Measurements from ENCODE around the gene GPATCH2L.

GPATCH2L gene

DNA sequence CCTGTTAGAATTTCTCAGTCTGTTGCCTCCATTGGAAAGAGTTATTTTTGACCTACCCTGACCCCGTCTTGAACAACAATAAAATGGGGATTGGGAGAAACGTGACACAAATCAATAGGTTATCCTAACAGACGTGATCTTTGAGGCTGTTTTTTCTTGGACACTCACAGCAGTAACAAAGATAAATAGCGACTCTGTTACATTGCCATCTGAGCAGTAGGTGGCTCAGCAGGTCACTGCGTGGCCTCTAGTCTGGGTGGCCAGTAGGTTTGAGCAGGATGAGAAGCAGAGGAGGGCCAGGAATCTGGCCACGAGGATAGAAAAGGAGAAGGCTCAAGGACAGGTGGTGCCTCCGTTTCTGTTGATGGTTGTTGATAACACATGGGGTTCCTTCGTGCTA, 101.4 kb downstream of the GPATCH2L start:
- no peak overlapping the region for H2AFZ ChIP-seq (ENCODE audit: low read depth)
- no peaks in the 10 kb centered on the region for H3K79me2 ChIP-seq (ENCODE audit: insufficient read depth, low read depth)
- no peaks in the 10 kb centered on the region for H4K20me1 ChIP-seq (ENCODE audit: insufficient read depth)
- no peak overlapping the region for H3K4me3 ChIP-seq (IDR thresholded peaks at IDR 0.05; ENCODE audit: insufficient read depth, low read depth, low read length)
- no peak overlapping the region for H3K4me2 ChIP-seq
- no peak overlapping the region for H3K9ac ChIP-seq
- TF ChIP-seq, protein P1, sequence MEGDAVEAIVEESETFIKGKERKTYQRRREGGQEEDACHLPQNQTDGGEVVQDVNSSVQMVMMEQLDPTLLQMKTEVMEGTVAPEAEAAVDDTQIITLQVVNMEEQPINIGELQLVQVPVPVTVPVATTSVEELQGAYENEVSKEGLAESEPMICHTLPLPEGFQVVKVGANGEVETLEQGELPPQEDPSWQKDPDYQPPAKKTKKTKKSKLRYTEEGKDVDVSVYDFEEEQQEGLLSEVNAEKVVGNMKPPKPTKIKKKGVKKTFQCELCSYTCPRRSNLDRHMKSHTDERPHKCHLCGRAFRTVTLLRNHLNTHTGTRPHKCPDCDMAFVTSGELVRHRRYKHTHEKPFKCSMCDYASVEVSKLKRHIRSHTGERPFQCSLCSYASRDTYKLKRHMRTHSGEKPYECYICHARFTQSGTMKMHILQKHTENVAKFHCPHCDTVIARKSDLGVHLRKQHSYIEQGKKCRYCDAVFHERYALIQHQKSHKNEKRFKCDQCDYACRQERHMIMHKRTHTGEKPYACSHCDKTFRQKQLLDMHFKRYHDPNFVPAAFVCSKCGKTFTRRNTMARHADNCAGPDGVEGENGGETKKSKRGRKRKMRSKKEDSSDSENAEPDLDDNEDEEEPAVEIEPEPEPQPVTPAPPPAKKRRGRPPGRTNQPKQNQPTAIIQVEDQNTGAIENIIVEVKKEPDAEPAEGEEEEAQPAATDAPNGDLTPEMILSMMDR (conservative IDR thresholded peaks at IDR 0.05; ENCODE audit: low read depth, low read length), result no peak
- no peaks in the 10 kb centered on the region for H3K27me3 ChIP-seq (ENCODE audit: insufficient read depth, low read depth)
- H3K4me1 ChIP-seq (ENCODE audit: low read depth, poor library complexity, severe bottlenecking), result no peaks in the 10 kb centered on the region
- no peaks in the 10 kb centered on the region for H3K36me3 ChIP-seq (ENCODE audit: insufficient read depth)
- no peak overlapping the region for H3K27ac ChIP-seq

DNA sequence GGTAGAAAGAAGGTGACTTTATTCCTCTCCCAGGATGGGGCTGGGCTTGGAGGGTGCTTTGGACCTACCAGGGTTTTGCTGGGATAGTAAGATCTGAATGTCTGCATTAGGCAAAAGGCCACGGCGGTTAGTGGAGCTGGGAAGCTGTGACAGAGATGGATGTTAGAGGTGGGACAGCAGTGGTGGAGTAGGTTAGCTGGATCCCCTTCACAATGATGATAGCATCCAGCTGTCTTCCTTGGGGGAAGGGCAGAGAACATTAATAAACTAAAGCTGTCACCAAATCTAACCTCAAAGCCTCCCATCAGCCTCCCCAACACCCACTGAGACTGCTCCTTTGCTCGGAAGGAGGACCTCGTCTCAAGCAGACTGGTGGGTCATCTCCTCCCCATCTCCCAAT, 104.8 kb downstream of the GPATCH2L start:
- no peaks in the 10 kb centered on the region for H3K27me3 ChIP-seq (ENCODE audit: insufficient read depth, low read depth)
- no peak overlapping the region for H3K4me2 ChIP-seq
- H3K9ac ChIP-seq, result no peak overlapping the region
- no peaks in the 10 kb centered on the region for H3K79me2 ChIP-seq (ENCODE audit: insufficient read depth, low read depth)
- no peak overlapping the region for H3K4me3 ChIP-seq (IDR thresholded peaks at IDR 0.05; ENCODE audit: insufficient read depth, low read depth, low read length)
- no peaks in the 10 kb centered on the region for H4K20me1 ChIP-seq (ENCODE audit: insufficient read depth)
- no peak overlapping the region for H2AFZ ChIP-seq (ENCODE audit: low read depth)
- H3K4me1 ChIP-seq (ENCODE audit: low read depth, poor library complexity, severe bottlenecking), result no peaks in the 10 kb centered on the region
- TF ChIP-seq, protein P1 (conservative IDR thresholded peaks at IDR 0.05; ENCODE audit: low read depth, low read length), result no peak
- no peak overlapping the region for H3K27ac ChIP-seq
- H3K36me3 ChIP-seq (ENCODE audit: insufficient read depth), result no peaks in the 10 kb centered on the region

DNA sequence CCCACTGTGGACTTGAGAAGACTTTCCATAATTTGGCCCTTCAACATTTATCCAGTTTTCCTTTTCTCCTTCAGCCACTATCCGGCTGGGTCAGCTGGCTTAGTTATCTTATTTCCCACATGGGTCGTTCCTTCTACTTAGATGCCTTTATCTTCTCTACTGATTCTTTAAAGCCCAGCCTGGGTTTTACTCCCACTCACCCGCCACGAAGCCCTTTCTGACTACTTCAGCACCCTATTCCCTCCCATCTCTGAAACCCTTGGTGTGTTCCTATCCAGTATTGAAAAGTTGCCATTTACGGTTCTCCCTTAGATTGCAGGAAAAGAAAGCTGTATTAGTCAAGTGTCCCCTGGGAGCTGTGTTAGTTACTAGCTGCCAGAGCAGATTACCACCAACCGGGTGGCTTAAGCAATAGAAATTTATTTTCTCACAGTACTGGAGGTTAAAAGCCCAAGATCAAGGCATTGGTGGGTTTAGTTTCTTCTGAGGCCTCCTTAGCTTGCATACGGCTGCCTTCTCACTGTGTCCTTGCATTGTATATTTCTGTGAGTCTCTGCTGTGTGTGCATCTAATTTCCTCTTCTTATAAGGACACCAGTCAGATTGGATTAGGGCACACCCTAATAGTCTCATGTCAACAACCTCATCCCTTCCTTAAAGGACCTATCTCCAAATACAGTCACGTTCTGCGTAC, 105.5 kb downstream of the GPATCH2L start:
- TF ChIP-seq, protein P1 (conservative IDR thresholded peaks at IDR 0.05; ENCODE audit: low read depth, low read length), result no peak
- Histone ChIP-seq H4K20me1 (ENCODE audit: insufficient read depth) (no peaks in the 10 kb centered on the region), H2AFZ (ENCODE audit: low read depth) (no peak overlapping the region), H3K79me2 (ENCODE audit: insufficient read depth, low read depth) (no peaks in the 10 kb centered on the region), H3K4me3 (IDR thresholded peaks at IDR 0.05; ENCODE audit: insufficient read depth, low read depth, low read length) (no peak overlapping the region), H3K27ac (no peak overlapping the region), H3K27me3 (ENCODE audit: insufficient read depth, low read depth) (no peaks in the 10 kb centered on the region), H3K36me3 (ENCODE audit: insufficient read depth) (no peaks in the 10 kb centered on the region), H3K4me1 (ENCODE audit: low read depth, poor library complexity, severe bottlenecking) (no peaks in the 10 kb centered on the region), H3K9ac (no peak overlapping the region), H3K4me2 (no peak overlapping the region)

DNA sequence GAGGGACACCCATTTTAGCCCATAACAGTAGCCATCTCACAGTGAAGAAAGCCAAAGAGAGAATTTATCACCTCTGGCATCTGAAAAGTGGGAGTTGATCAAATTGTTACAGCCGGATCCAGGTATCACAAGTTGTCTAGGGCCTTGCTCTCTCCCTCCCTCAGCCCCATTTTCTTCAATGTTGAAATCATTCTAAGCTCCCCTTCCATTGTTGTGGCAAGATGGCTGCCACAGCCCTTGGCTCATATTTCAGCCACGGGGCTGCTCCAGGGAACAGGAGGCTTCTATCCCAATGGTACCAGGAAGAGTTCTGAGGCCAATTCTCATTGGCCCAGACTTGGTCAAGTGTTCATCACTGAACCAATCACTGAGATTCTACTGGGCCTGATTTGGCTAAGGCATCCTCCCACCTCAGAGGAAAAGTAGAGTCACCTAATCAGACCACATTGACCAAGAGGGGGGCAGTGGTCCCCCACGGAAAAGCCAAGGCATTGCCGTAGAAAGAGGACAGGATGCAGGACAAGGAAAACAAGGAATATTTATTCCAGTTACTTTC, 106.2 kb downstream of the GPATCH2L start:
- Histone ChIP-seq H4K20me1 (ENCODE audit: insufficient read depth) (no peaks in the 10 kb centered on the region), H3K4me2 (no peak overlapping the region), H3K36me3 (ENCODE audit: insufficient read depth) (no peaks in the 10 kb centered on the region), H3K4me1 (ENCODE audit: low read depth, poor library complexity, severe bottlenecking) (no peaks in the 10 kb centered on the region), H3K27ac (no peak overlapping the region), H2AFZ (ENCODE audit: low read depth) (no peak overlapping the region), H3K4me3 (IDR thresholded peaks at IDR 0.05; ENCODE audit: insufficient read depth, low read depth, low read length) (no peak overlapping the region), H3K79me2 (ENCODE audit: insufficient read depth, low read depth) (no peaks in the 10 kb centered on the region), H3K9ac (no peak overlapping the region), H3K27me3 (ENCODE audit: insufficient read depth, low read depth) (no peaks in the 10 kb centered on the region)
- TF ChIP-seq, protein P1 (conservative IDR thresholded peaks at IDR 0.05; ENCODE audit: low read depth, low read length), result no peak
